Fibroblast of mammary gland (primary cell): ENCODE results near the gene SFRP2.

Source experiments
- DNase-seq: peaks from one replicate; pipeline ENCODE4 v3.0.0-alpha.2; 2010; ENCODE audit warnings: low read depth
- H3K4me3 ChIP-seq: 2 replicates; pipeline ENCODE4 v1.5.1; 2011; ENCODE audit warnings: low read depth, mild to moderate bottlenecking, low read length, moderate library complexity; ENCODE audit not compliant: control insufficient read depth
- CTCF ChIP-seq: conservative IDR thresholded peaks from 2 replicates; pipeline ENCODE4 v1.5.1; 2011; ENCODE audit warnings: low read depth, low read length, inconsistent platforms; ENCODE audit not compliant: control insufficient read depth, insufficient read depth

The SFRP2 gene

GRCh38 chr4:153790962-153791551, 2.2 kb upstream of the SFRP2 start:
- peak overlapping the region; percentile 34 for H3K4me3 ChIP-seq
- peak; percentile 64 for DNase-seq
- TF ChIP-seq CTCF = peak; percentile 26

GRCh38 chr4:153790500-153790865, 1.6 kb upstream of the SFRP2 start:
- TF ChIP-seq CTCF = no peak
- DNase-seq = peak; percentile 58
- peak overlapping the region; percentile 60 for H3K4me3 ChIP-seq

GRCh38 chr4:153789741-153790499, 1.0 kb upstream of the SFRP2 start:
- H3K4me3 ChIP-seq = peak overlapping the region; percentile 60
- no peak for TF ChIP-seq CTCF
- peak; percentile 76 for DNase-seq

GRCh38 chr4:153788051-153788412, 851 bp downstream of the SFRP2 start:
- peak; percentile 44 for DNase-seq
- no peak for TF ChIP-seq CTCF
- peak overlapping the region; percentile 60 for H3K4me3 ChIP-seq

- DNase-seq = no peak
- TF ChIP-seq CTCF = no peak
- peak overlapping the region; percentile 60 for H3K4me3 ChIP-seq
Observed at GRCh38 chr4:153787575-153787974, 1.3 kb downstream of the SFRP2 start.

GRCh38 chr4:153787061-153787560, 1.8 kb downstream of the SFRP2 start:
- peak overlapping the region; percentile 60 for H3K4me3 ChIP-seq
- TF ChIP-seq CTCF = no peak

More at GRCh38 chr4:153787061-153787560, 1.8 kb downstream of the SFRP2 start:
- peak; percentile 55 for DNase-seq
